Kasumi-1 (cell line): ENCODE results near the gene MRPS33.
"Not testable (repeated sequence)": the region's sequence is repeated elsewhere in the genome, so short reads cannot be mapped to it uniquely, and the experiment has no call there.

Experiments
- DNase-seq, 2 experiments: peaks; one replicate each; lab custom pipeline; 2025; lab: John Stamatoyannopoulos, UW

The MRPS33 gene

GRCh38 chr7:141012044-141012685 lies 2.6 kb downstream of the MRPS33 start:
- DNase-seq: peak; percentile 37 to 54

GRCh38 chr7:141011443-141011842 lies 3.3 kb downstream of the MRPS33 start:
- no peak for DNase-seq

- DNase-seq: no peak
These were observed 11.3 kb downstream of the MRPS33 start for GRCh38 chr7:141003172-141004065.

- DNase-seq: no peak
These were observed 13.2 kb downstream of the MRPS33 start for GRCh38 chr7:141001546-141001945.

- DNase-seq: no peak
These were observed 13.6 kb downstream of the MRPS33 start for GRCh38 chr7:141001122-141001521.

- no peak for DNase-seq
These were observed 16.0 kb downstream of the MRPS33 start for GRCh38 chr7:140998715-140999114.

GRCh38 chr7:140992422-140992821 lies 22.3 kb downstream of the MRPS33 start:
- no peak for DNase-seq

GRCh38 chr7:140990193-140990962 lies 24.4 kb downstream of the MRPS33 start:
- DNase-seq: no peak

GRCh38 chr7:140989068-140989467 lies 25.7 kb downstream of the MRPS33 start:
- no peak for DNase-seq

- peak; percentile 61 to 68 for DNase-seq
These were observed 30.9 kb downstream of the MRPS33 start for GRCh38 chr7:140983802-140984201.

- peak; percentile 85 to 89 for DNase-seq
These were observed 32.2 kb downstream of the MRPS33 start for GRCh38 chr7:140982508-140982907.

GRCh38 chr7:140981951-140982350 lies 32.8 kb downstream of the MRPS33 start:
- peak; percentile 40 to 47 for DNase-seq

GRCh38 chr7:140977741-140978140 lies 37.0 kb downstream of the MRPS33 start:
- DNase-seq: no peak

- no peak for DNase-seq
These were observed 41.6 kb downstream of the MRPS33 start for GRCh38 chr7:140972876-140973829.

GRCh38 chr7:140972344-140972743 lies 42.4 kb downstream of the MRPS33 start:
- no peak for DNase-seq

- no peak for DNase-seq
These were observed 47.3 kb downstream of the MRPS33 start for GRCh38 chr7:140967438-140967837.

- DNase-seq: no peak
These were observed 48.1 kb downstream of the MRPS33 start for GRCh38 chr7:140966561-140967233.

- no peak for DNase-seq
These were observed 53.6 kb downstream of the MRPS33 start for GRCh38 chr7:140961117-140961516.

- not testable (repeated sequence) for DNase-seq
These were observed 57.8 kb downstream of the MRPS33 start for GRCh38 chr7:140956997-140957396.
